ENCODE results near the gene AOPEP. TPM values are rescaled to one million over a fixed set of nuclear protein-coding genes. Genes with fewer than 3 reads are reported as not detected.

AOPEP gene
- total and polyA plus RNA-seq, 12 donors: 110 to 250 (median 161) TPM

DNA sequence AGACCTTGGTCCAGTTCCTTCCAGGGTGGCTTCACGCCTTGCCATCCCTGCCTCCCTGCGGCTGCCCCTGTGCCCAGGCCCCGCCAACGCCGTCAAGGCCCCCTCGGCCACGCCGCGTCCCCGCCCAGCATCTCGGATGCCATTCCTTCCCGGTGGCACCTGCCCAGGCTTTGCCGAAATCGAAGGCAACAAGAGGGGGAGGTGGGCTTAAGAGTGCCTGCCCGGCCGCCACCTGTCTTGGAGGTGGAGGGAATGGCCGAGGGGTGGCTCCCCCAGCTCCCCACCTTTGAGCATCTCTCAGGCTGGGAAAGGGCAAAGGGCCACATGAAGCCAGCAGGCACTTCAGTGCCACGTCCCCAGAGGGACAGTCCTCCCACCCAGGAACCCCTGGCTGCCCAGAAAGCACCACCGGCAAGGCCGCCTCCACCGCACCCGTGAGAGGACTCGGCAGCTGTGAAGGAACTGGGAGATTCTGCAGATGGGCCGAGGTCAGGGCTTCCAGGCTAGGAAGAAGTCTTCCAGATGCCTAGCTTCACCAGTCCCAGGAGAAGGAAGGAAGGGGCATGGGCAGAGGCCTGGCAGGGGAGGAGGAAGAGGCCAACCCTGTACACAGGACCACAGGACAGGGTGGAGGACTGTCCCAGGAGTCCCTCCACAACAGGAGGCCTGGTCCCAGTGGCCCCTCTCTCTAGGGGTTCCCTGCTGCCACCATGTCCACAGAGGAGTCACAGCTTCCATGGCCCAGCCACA is 373.0 kb downstream of the AOPEP start:
- Histone ChIP-seq H3K4me3 (no peak overlapping the region), H3K9me3 (no peaks in the 10 kb centered on the region), H3K36me3 (peaks cover 0 to 58% (median 11%) of the 10 kb centered on the region in 9 donors), H3K4me1 (peaks cover 24 to 94% (median 81%) of the 10 kb centered on the region in 9 donors), H3K27me3 (no peaks in the 10 kb centered on the region), H3K27ac (peak overlapping the region in 2 of 10 donors; percentile 28 to 51)
- intact Hi-C loops (cut with DNase I): no loop called here
- 96% methylated on average over 24 of the region's 24 CpGs for WGBS, 2 donors
- no peak for DNase-seq
- ATAC-seq: no peak
- no peak for TF ChIP-seq CTCF (IDR thresholded peaks at IDR 0.05)

DNA sequence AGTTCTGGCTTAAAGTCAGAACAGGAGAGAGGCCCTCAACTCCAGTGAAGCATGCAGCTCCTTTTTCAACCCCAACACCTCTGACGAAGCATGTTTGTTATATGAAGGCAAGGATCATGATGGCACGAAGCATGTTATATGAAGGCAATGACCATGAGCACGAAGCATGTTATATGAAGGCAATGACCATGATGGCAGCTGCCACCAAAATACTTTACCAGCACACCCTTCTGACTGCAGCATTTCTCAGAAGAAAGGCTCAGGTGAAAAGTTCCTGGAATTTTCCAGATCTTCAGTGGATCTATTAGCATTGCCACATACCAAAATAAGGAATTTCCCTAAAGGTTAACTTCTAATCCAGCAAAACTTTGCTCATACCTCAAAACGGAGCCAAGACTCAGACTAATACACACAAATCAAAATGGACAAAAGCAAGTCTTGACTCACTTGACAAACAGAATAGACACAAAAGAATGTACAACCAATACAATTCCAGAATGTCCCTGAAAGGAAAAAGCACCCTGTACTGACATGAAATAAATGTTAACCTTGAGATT is 373.6 kb downstream of the AOPEP start:
- H3K27ac ChIP-seq: peak overlapping the region in 4 of 10 donors; percentile 5 to 36 (median 8)
- H3K9me3 ChIP-seq: no peaks in the 10 kb centered on the region
- no peak for DNase-seq
- TF ChIP-seq CTCF (IDR thresholded peaks at IDR 0.05): no peak
- WGBS, 2 donors: 87 to 90% methylated on average over 4 of the region's 4 CpGs
- peaks cover 21 to 93% (median 77%) of the 10 kb centered on the region in 9 donors for H3K4me1 ChIP-seq
- ATAC-seq: no peak
- no peak overlapping the region for H3K4me3 ChIP-seq
- H3K36me3 ChIP-seq: peaks cover 0 to 63% (median 11%) of the 10 kb centered on the region in 9 donors
- no peaks in the 10 kb centered on the region for H3K27me3 ChIP-seq
- intact Hi-C loops (cut with DNase I): no loop called here

GRCh38 chr9:95101326-95101725 is 374.8 kb downstream of the AOPEP start:
- Histone ChIP-seq H3K4me1 (peaks cover 20 to 88% (median 76%) of the 10 kb centered on the region in 9 donors), H3K4me3 (no peak overlapping the region), H3K36me3 (peaks cover 0 to 68% (median 11%) of the 10 kb centered on the region in 9 donors), H3K9me3 (no peaks in the 10 kb centered on the region), H3K27ac (peak overlapping the region in 8 of 10 donors; percentile 25 to 62 (median 34)), H3K27me3 (no peaks in the 10 kb centered on the region)
- ATAC-seq (no peak), DNase-seq (no peak)
- 92 to 95% methylated on average over 12 of the region's 12 CpGs for WGBS, 2 donors
- TF ChIP-seq CTCF (IDR thresholded peaks at IDR 0.05): no peak
- intact Hi-C loops (cut with DNase I): no loop called here

DNA sequence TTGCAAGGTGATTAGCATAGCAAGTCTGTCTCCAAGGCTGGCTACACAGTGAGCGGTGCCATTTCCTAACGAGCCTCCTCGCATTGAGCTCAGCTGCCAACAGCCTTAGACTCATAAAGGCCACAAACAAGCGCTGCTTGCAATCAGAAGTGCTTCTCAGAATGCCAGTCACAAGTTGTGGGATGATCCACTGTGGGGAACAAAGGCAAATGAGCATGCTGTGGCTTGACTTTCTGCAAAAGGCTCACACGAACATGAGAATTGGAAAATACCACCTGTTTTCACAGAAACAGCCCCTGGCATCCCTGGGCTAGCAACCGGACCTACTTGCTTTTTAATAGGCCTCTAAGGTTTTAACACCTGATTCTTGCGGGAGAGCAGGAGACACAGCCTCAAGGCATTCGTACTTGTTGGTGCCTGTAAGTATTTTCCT is 375.5 kb downstream of the AOPEP start:
- Histone ChIP-seq H3K27ac (peak overlapping the region in 9 of 10 donors; percentile 25 to 62 (median 34)), H3K36me3 (peaks cover 0 to 68% (median 11%) of the 10 kb centered on the region in 9 donors), H3K4me1 (peaks cover 20 to 93% (median 73%) of the 10 kb centered on the region in 9 donors), H3K9me3 (no peaks in the 10 kb centered on the region), H3K4me3 (no peak overlapping the region), H3K27me3 (no peaks in the 10 kb centered on the region)
- ATAC-seq (peak in 3 of 8 donors; percentile 8 to 32 (median 31)), DNase-seq (no peak)
- WGBS, 2 donors: 74% methylated on average over 8 of the region's 8 CpGs
- intact Hi-C loops (cut with DNase I): no loop called here
- TF ChIP-seq CTCF (IDR thresholded peaks at IDR 0.05): no peak
